ENCODE data around the gene DCBLD1. TPM values are rescaled to one million over a fixed set of nuclear protein-coding genes. Genes with fewer than 3 reads are reported as not detected.

Gene DCBLD1
- total RNA-seq, 1 experiment from 2014 or later, result 19.5 TPM

DNA sequence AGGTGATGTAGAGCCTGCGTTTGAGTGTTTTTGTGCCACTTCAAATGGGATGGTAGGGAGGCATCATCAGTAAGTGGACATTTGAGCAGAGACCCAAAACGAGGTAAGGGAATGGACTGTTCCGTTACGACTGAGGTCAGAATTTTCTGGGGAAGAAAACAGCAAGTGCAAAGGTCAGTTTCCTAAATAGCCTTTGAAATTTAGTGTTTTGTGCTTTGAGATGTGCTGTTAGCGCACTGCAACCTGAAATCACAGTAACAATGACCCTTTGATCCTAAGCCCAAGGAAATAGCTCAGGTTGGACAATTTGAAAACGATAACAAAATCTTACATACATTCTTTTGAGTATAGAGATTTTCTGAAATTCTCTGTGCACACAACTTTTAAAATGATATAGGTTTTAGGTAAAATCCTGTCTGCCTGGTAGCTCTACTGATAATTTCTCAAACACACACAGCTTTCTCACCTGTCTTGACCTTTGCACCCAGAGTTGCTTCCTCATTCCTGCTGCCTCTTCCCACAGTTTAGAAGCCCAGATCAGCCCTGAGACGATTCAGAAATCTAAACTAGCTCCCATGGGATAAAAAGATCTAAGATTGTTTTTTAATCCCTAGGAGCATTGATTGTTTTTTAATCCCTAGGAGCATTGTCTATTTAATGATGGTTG lies 22.1 kb downstream of the DCBLD1 start:
- RAD21 ChIA-PET (ENCODE audit: low non-redundant PET in 1 of 2, low total read pairs in 2 of 2, uncharacterized antibody in 2 of 2, unreplicated experiment in 2 of 2), result no interaction called here
- BruUV-seq (replicated peaks), result TSS peak; percentile 16
- CTCF ChIA-PET, result no interaction called here
- DNase-seq (ENCODE audit: low read depth, low spot score) (no peak), ATAC-seq (no peak)
- Histone ChIP-seq H3K9me3 (ENCODE audit: control insufficient read depth in 1 of 2, insufficient read depth in 1 of 2, low read depth in 1 of 2, low read length in 2 of 2) (no peaks in the 10 kb centered on the region), H4K20me1 (ENCODE audit: insufficient read depth) (no peaks in the 10 kb centered on the region), H3K4me2 (ENCODE audit: low read length) (no peak overlapping the region), H3K4me1 (ENCODE audit: control insufficient read depth in 1 of 2, insufficient read depth in 2 of 2, low read length in 2 of 2) (no peaks in the 10 kb centered on the region; a peak in 1 of 4 replicates), H3K79me2 (ENCODE audit: insufficient read depth, low read length) (peaks cover 25% of the 10 kb centered on the region), H2AFZ (ENCODE audit: low read depth, low read length, poor library complexity, severe bottlenecking) (no peak overlapping the region), H3K9me2 (ENCODE audit: insufficient read depth) (no peaks in the 10 kb centered on the region), H3K27ac (ENCODE audit: low read depth, low read length) (no peak overlapping the region), H3K36me3 (ENCODE audit: control insufficient read depth in 1 of 2, insufficient read depth in 2 of 2, low read length in 2 of 2) (peaks cover 3 to 14% of the 10 kb centered on the region in 2 experiments; a peak in 2 of 4 replicates), H3K27me3 (ENCODE audit: insufficient read depth, low read length) (no peaks in the 10 kb centered on the region), H3K9ac (ENCODE audit: low read length) (no peak overlapping the region), H3K4me3 (replicated peaks in 1 of 2; ENCODE audit: low read depth in 1 of 2, low read length in 2 of 2) (no peak overlapping the region)
- TF ChIP-seq, protein P1, sequence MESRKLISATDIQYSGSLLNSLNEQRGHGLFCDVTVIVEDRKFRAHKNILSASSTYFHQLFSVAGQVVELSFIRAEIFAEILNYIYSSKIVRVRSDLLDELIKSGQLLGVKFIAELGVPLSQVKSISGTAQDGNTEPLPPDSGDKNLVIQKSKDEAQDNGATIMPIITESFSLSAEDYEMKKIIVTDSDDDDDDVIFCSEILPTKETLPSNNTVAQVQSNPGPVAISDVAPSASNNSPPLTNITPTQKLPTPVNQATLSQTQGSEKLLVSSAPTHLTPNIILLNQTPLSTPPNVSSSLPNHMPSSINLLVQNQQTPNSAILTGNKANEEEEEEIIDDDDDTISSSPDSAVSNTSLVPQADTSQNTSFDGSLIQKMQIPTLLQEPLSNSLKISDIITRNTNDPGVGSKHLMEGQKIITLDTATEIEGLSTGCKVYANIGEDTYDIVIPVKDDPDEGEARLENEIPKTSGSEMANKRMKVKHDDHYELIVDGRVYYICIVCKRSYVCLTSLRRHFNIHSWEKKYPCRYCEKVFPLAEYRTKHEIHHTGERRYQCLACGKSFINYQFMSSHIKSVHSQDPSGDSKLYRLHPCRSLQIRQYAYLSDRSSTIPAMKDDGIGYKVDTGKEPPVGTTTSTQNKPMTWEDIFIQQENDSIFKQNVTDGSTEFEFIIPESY (IDR thresholded peaks at IDR 0.05; ENCODE audit: extremely low read depth, insufficient replicate concordance, low read length), result no peak
- POLR2A ChIA-PET, result no interaction called here
- intact Hi-C loops (cut with micrococcal nuclease), result no loop called here

DNA sequence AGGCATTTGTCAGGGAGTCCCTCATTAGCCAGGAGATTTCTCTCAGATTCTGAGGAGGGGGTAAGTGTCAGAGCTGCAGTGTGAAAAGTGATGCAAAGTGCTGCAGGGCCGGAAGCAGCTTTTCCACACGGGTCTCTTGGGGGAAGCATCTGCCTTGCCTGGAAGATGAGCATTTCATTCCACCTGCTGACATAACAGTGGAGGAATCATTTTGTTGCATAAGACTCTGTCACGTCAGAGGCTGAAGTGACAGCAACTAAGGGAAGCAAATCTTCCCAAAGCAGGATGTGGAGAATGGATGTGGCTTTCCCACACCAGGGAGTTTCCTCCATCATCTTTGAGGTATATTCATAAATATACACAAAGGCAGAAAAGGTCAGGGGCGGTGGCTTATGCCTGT lies 22.8 kb downstream of the DCBLD1 start:
- ATAC-seq (no peak), DNase-seq (ENCODE audit: low read depth, low spot score) (no peak)
- Histone ChIP-seq H4K20me1 (ENCODE audit: insufficient read depth) (no peaks in the 10 kb centered on the region), H3K4me1 (ENCODE audit: control insufficient read depth in 1 of 2, insufficient read depth in 2 of 2, low read length in 2 of 2) (no peaks in the 10 kb centered on the region; a peak in 1 of 4 replicates), H3K27ac (ENCODE audit: low read depth, low read length) (no peak overlapping the region), H3K36me3 (ENCODE audit: control insufficient read depth in 1 of 2, insufficient read depth in 2 of 2, low read length in 2 of 2) (peaks cover 3 to 14% of the 10 kb centered on the region in 2 experiments; a peak in 2 of 4 replicates), H3K9me3 (ENCODE audit: control insufficient read depth in 1 of 2, insufficient read depth in 1 of 2, low read depth in 1 of 2, low read length in 2 of 2) (no peaks in the 10 kb centered on the region), H3K9ac (ENCODE audit: low read length) (no peak overlapping the region), H3K79me2 (ENCODE audit: insufficient read depth, low read length) (peaks cover 20% of the 10 kb centered on the region), H3K4me3 (replicated peaks in 1 of 2; ENCODE audit: low read depth in 1 of 2, low read length in 2 of 2) (no peak overlapping the region), H3K4me2 (ENCODE audit: low read length) (no peak overlapping the region), H2AFZ (ENCODE audit: low read depth, low read length, poor library complexity, severe bottlenecking) (no peak overlapping the region), H3K9me2 (ENCODE audit: insufficient read depth) (no peaks in the 10 kb centered on the region), H3K27me3 (ENCODE audit: insufficient read depth, low read length) (no peaks in the 10 kb centered on the region)
- BruUV-seq (replicated peaks), result no TSS peak
- intact Hi-C loops (cut with micrococcal nuclease), result no loop called here
- POLR2A ChIA-PET, result no interaction called here
- CTCF ChIA-PET, result no interaction called here
- RAD21 ChIA-PET (ENCODE audit: low non-redundant PET in 1 of 2, low total read pairs in 2 of 2, uncharacterized antibody in 2 of 2, unreplicated experiment in 2 of 2), result no interaction called here
- TF ChIP-seq, protein P2, sequence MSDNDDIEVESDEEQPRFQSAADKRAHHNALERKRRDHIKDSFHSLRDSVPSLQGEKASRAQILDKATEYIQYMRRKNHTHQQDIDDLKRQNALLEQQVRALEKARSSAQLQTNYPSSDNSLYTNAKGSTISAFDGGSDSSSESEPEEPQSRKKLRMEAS (IDR thresholded peaks at IDR 0.05), result no peak
- TF ChIP-seq POLR2A (IDR thresholded peaks at IDR 0.05; ENCODE audit: borderline replicate concordance, extremely low read depth, insufficient read depth, insufficient read length) (no peak), POLR2AphosphoS5 (IDR thresholded peaks at IDR 0.05; ENCODE audit: low read depth, low read length) (no peak), SRF (IDR thresholded peaks at IDR 0.05; ENCODE audit: low read depth) (no peak), RAD21 (IDR thresholded peaks at IDR 0.05; ENCODE audit: low read depth) (no peak), ZFX (IDR thresholded peaks at IDR 0.05) (no peak), ELF1 (IDR thresholded peaks at IDR 0.05; ENCODE audit: borderline replicate concordance, low read depth) (no peak), EZH2 (IDR thresholded peaks at IDR 0.05) (no peak), SP1 (IDR thresholded peaks at IDR 0.05; ENCODE audit: low read depth) (no peak), CEBPB (IDR thresholded peaks at IDR 0.05; ENCODE audit: low read depth) (no peak), CBX3 (IDR thresholded peaks at IDR 0.05; ENCODE audit: low read depth) (no peak), FOSL1 (IDR thresholded peaks at IDR 0.05; ENCODE audit: low read depth) (no peak), ZNF274 (IDR thresholded peaks at IDR 0.05; ENCODE audit: low read depth, low read length) (no peak)
- TF ChIP-seq, protein P3, sequence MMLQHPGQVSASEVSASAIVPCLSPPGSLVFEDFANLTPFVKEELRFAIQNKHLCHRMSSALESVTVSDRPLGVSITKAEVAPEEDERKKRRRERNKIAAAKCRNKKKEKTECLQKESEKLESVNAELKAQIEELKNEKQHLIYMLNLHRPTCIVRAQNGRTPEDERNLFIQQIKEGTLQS (IDR thresholded peaks at IDR 0.05), result no peak
